ENCODE data around the gene MARCHF10. TPM values are rescaled to one million over a fixed set of nuclear protein-coding genes. Genes with fewer than 3 reads are reported as not detected.

Gene MARCHF10
- total RNA-seq, 4 donors from 2014 or later = 0.29 to 0.81 TPM; not detected in 2

- WGBS, 2 donors = 67 to 69% methylated on average over 1 of the region's 1 CpG
- Histone ChIP-seq H3K4me3 (replicated peaks in 1 of 3) (no peak overlapping the region), H3K4me1 (no peaks in the 10 kb centered on the region), H3K27ac (no peak overlapping the region), H3K36me3 (no peaks in the 10 kb centered on the region), H3K27me3 (no peaks in the 10 kb centered on the region), H3K9me3 (no peaks in the 10 kb centered on the region)
- no peak for TF ChIP-seq CTCF (IDR thresholded peaks at IDR 0.05)
- TF ChIP-seq POLR2A (IDR thresholded peaks at IDR 0.05) = no peak
- DNase-seq = no peak
- intact Hi-C loops (cut with DNase I) = no loop called here
Measured at GRCh38 chr17:62782730-62783270, 25.3 kb downstream of the MARCHF10 start.

GRCh38 chr17:62781831-62782251 lies 26.3 kb downstream of the MARCHF10 start:
- no peaks in the 10 kb centered on the region for H3K36me3 ChIP-seq
- DNase-seq = no peak
- intact Hi-C loops (cut with DNase I) = no loop called here
- WGBS, 2 donors = 85 to 91% methylated on average over 2 of the region's 2 CpGs
- no peak overlapping the region for H3K4me3 ChIP-seq (replicated peaks in 1 of 3)
- H3K27me3 ChIP-seq = no peaks in the 10 kb centered on the region
- H3K4me1 ChIP-seq = no peaks in the 10 kb centered on the region
- TF ChIP-seq CTCF (IDR thresholded peaks at IDR 0.05) = no peak
- no peak for TF ChIP-seq POLR2A (IDR thresholded peaks at IDR 0.05)
- H3K9me3 ChIP-seq = no peaks in the 10 kb centered on the region
- H3K27ac ChIP-seq = no peak overlapping the region

- H3K36me3 ChIP-seq = no peaks in the 10 kb centered on the region
- H3K4me3 ChIP-seq (replicated peaks in 1 of 3) = no peak overlapping the region
- H3K9me3 ChIP-seq = no peaks in the 10 kb centered on the region
- WGBS, 2 donors = 35 to 43% methylated on average over 3 of the region's 3 CpGs
- H3K27me3 ChIP-seq = no peaks in the 10 kb centered on the region
- intact Hi-C loops (cut with DNase I) = no loop called here
- H3K27ac ChIP-seq = no peak overlapping the region
- H3K4me1 ChIP-seq = no peaks in the 10 kb centered on the region
- TF ChIP-seq CTCF (IDR thresholded peaks at IDR 0.05) = no peak
- no peak for TF ChIP-seq POLR2A (IDR thresholded peaks at IDR 0.05)
- DNase-seq = no peak
Measured at GRCh38 chr17:62781356-62781755, 26.8 kb downstream of the MARCHF10 start.

GRCh38 chr17:62780951-62781350 lies 27.2 kb downstream of the MARCHF10 start:
- H3K4me3 ChIP-seq (replicated peaks in 1 of 3) = no peak overlapping the region
- H3K27ac ChIP-seq = no peak overlapping the region
- H3K27me3 ChIP-seq = no peaks in the 10 kb centered on the region
- no peaks in the 10 kb centered on the region for H3K9me3 ChIP-seq
- no peak for DNase-seq
- H3K36me3 ChIP-seq = no peaks in the 10 kb centered on the region
- intact Hi-C loops (cut with DNase I) = no loop called here
- H3K4me1 ChIP-seq = no peaks in the 10 kb centered on the region
- WGBS, 2 donors = 86 to 87% methylated on average over 6 of the region's 6 CpGs
- TF ChIP-seq CTCF (IDR thresholded peaks at IDR 0.05) (no peak), POLR2A (IDR thresholded peaks at IDR 0.05) (no peak)

GRCh38 chr17:62780269-62780668 lies 27.8 kb downstream of the MARCHF10 start:
- Histone ChIP-seq H3K4me1 (no peaks in the 10 kb centered on the region), H3K36me3 (no peaks in the 10 kb centered on the region), H3K4me3 (replicated peaks in 1 of 3) (no peak overlapping the region), H3K27me3 (no peaks in the 10 kb centered on the region), H3K27ac (no peak overlapping the region), H3K9me3 (no peaks in the 10 kb centered on the region)
- WGBS, 2 donors = 45 to 52% methylated on average over 7 of the region's 7 CpGs
- DNase-seq = peak; percentile 84 to 86
- intact Hi-C loops (cut with DNase I) = no loop called here
- TF ChIP-seq POLR2A (IDR thresholded peaks at IDR 0.05) (no peak), CTCF (IDR thresholded peaks at IDR 0.05) (peak in 3 of 6 experiments; percentile 19 to 33 (median 27))
